Measurements from ENCODE around the gene MLST8. TPM values are rescaled to one million over a fixed set of nuclear protein-coding genes. Genes with fewer than 3 reads are reported as not detected.

Gene MLST8
- total RNA-seq, 2 experiments from 2014 or later = 22.9 to 26.4 TPM

DNA sequence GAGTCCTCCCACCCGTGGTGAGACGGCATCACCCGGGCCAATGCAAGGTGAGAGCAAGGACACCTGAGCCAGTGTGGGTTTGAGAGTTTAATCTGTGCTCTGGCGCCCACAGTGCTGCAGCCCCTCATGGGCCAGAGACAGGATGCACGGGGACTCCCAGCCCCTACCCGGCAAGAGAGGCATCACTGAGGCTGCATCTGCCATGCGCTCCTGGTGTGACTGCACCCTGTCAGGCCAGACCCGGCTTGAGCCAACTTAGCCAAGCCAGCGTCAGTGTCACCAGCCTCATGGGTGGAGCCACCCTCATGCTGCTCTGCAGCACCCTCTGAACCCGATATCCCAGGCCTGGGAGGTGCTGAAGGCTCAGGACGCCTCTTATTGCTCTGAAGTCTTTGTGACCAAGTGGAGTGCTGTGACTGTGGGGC, 6.7 kb downstream of the MLST8 start:
- Mint-ChIP-seq H3K27ac (peak overlapping the region; percentile 24), H3K36me3 (ENCODE audit: low read depth) (peaks cover 10% of the 10 kb centered on the region), H3K27me3 (no peaks in the 10 kb centered on the region), H3K9me3 (no peaks in the 10 kb centered on the region), H3K4me3 (peak overlapping the region; percentile 55), H3K4me1 (ENCODE audit: low read depth) (peaks cover 11% of the 10 kb centered on the region)
- intact Hi-C loops (cut with DNase I, micrococcal nuclease) = loop anchor here in 1 of 2 experiments (10.0 kb wide), 1 partner anchor 797 kb away; the partner anchor contains the start of gene UNKL
- no peak overlapping the region for H3K27ac ChIP-seq (ENCODE audit: low read depth in 1 of 2, low read length in 2 of 2)
- H3K4me3 ChIP-seq (ENCODE audit: low read length) = no peak overlapping the region
- H3K36me3 ChIP-seq (ENCODE audit: insufficient read depth, low read length) = peaks cover 27% of the 10 kb centered on the region
- H3K9me3 ChIP-seq (ENCODE audit: control insufficient read depth in 1 of 2, insufficient read depth in 1 of 2, low read length in 2 of 2) = no peaks in the 10 kb centered on the region
- no peak for ATAC-seq (ENCODE audit: poor library complexity)
- ChIA-PET CTCF (no interaction called here), POLR2A (interaction anchor here (0.6 to 1.3 kb wide), 2 partner anchors 28 to 247 kb away, joined by 3 read pairs; partner anchors contain the start of gene RPS2)
- no peaks in the 10 kb centered on the region for H3K27me3 ChIP-seq (ENCODE audit: control insufficient read depth in 1 of 2, insufficient read depth in 2 of 2, low read length in 2 of 2)
- no peak for DNase-seq
- peaks cover 27% of the 10 kb centered on the region for H3K4me1 ChIP-seq (ENCODE audit: insufficient read depth, low read length)
- TF ChIP-seq, protein P1, sequence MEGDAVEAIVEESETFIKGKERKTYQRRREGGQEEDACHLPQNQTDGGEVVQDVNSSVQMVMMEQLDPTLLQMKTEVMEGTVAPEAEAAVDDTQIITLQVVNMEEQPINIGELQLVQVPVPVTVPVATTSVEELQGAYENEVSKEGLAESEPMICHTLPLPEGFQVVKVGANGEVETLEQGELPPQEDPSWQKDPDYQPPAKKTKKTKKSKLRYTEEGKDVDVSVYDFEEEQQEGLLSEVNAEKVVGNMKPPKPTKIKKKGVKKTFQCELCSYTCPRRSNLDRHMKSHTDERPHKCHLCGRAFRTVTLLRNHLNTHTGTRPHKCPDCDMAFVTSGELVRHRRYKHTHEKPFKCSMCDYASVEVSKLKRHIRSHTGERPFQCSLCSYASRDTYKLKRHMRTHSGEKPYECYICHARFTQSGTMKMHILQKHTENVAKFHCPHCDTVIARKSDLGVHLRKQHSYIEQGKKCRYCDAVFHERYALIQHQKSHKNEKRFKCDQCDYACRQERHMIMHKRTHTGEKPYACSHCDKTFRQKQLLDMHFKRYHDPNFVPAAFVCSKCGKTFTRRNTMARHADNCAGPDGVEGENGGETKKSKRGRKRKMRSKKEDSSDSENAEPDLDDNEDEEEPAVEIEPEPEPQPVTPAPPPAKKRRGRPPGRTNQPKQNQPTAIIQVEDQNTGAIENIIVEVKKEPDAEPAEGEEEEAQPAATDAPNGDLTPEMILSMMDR (IDR thresholded peaks at IDR 0.05) = no peak

GRCh38 chr16:2212362-2213324, 7.4 kb downstream of the MLST8 start:
- POLR2A ChIA-PET = interaction anchor here (0.6 to 1.1 kb wide), 2 partner anchors 10 to 27 kb away, joined by 3 to 5 read pairs; partner anchors contain the start of gene E4F1
- H3K4me1 Mint-ChIP-seq (ENCODE audit: low read depth) = peaks cover 11% of the 10 kb centered on the region
- TF ChIP-seq, protein P1 (IDR thresholded peaks at IDR 0.05) = no peak
- H3K36me3 ChIP-seq (ENCODE audit: insufficient read depth, low read length) = peaks cover 20% of the 10 kb centered on the region
- peaks cover 6% of the 10 kb centered on the region for H3K36me3 Mint-ChIP-seq (ENCODE audit: low read depth)
- H3K4me1 ChIP-seq (ENCODE audit: insufficient read depth, low read length) = peaks cover 25% of the 10 kb centered on the region
- intact Hi-C loops (cut with DNase I, micrococcal nuclease) = loop anchor here in 1 of 2 experiments (10.0 kb wide), 1 partner anchor 798 kb away; the partner anchor contains the start of gene UNKL
- DNase-seq = no peak
- CTCF ChIA-PET = no interaction called here
- no peak overlapping the region for H3K27ac ChIP-seq (ENCODE audit: low read depth in 1 of 2, low read length in 2 of 2)
- peak overlapping the region; percentile 85 for H3K4me3 Mint-ChIP-seq
- no peaks in the 10 kb centered on the region for H3K9me3 ChIP-seq (ENCODE audit: control insufficient read depth in 1 of 2, insufficient read depth in 1 of 2, low read length in 2 of 2)
- H3K9me3 Mint-ChIP-seq = no peaks in the 10 kb centered on the region
- H3K27ac Mint-ChIP-seq = peak overlapping the region; percentile 66
- H3K27me3 ChIP-seq (ENCODE audit: control insufficient read depth in 1 of 2, insufficient read depth in 2 of 2, low read length in 2 of 2) = no peaks in the 10 kb centered on the region
- no peaks in the 10 kb centered on the region for H3K27me3 Mint-ChIP-seq
- H3K4me3 ChIP-seq (ENCODE audit: low read length) = no peak overlapping the region
- no peak for ATAC-seq (ENCODE audit: poor library complexity)

- Mint-ChIP-seq H3K36me3 (ENCODE audit: low read depth) (peaks cover 3% of the 10 kb centered on the region), H3K4me1 (ENCODE audit: low read depth) (peaks cover 11% of the 10 kb centered on the region), H3K4me3 (peak overlapping the region; percentile 85), H3K27ac (peak overlapping the region; percentile 66), H3K9me3 (no peaks in the 10 kb centered on the region), H3K27me3 (no peaks in the 10 kb centered on the region)
- Histone ChIP-seq H3K9me3 (ENCODE audit: control insufficient read depth in 1 of 2, insufficient read depth in 1 of 2, low read length in 2 of 2) (no peaks in the 10 kb centered on the region), H3K4me3 (ENCODE audit: low read length) (peak overlapping the region; percentile 34), H3K36me3 (ENCODE audit: insufficient read depth, low read length) (peaks cover 6% of the 10 kb centered on the region), H3K4me1 (ENCODE audit: insufficient read depth, low read length) (peaks cover 25% of the 10 kb centered on the region), H3K27ac (ENCODE audit: low read depth in 1 of 2, low read length in 2 of 2) (peak overlapping the region in 1 of 2 donors; percentile 21), H3K27me3 (ENCODE audit: control insufficient read depth in 1 of 2, insufficient read depth in 2 of 2, low read length in 2 of 2) (no peaks in the 10 kb centered on the region)
- intact Hi-C loops (cut with DNase I, micrococcal nuclease) = loop anchor here in 1 of 2 experiments (1.0 to 10.0 kb wide), 2 partner anchors 8 to 799 kb away; partner anchors contain the start of gene UNKL
- ChIA-PET CTCF (interaction anchor here (0.7 to 1.4 kb wide), 2 partner anchors 37 to 74 kb away, joined by 4 to 5 read pairs; partner anchors contain the start of gene ECI1), POLR2A (interaction anchor here (0.6 to 2.5 kb wide), 19 partner anchors 9 to 668 kb away, joined by 3 to 47 read pairs (median 4); partner anchors contain the start of genes AMDHD2, ATP6V0C, DNASE1L2 and E4F1)
- ATAC-seq (ENCODE audit: poor library complexity) (no peak), DNase-seq (no peak)
- TF ChIP-seq, protein P1 (IDR thresholded peaks at IDR 0.05) = no peak
Observed at GRCh38 chr16:2213817-2214718, 8.8 kb downstream of the MLST8 start.
